K562 (cell line): Measurements from ENCODE around the gene ZFR2. TPM values are rescaled to one million over a fixed set of nuclear protein-coding genes. Genes with fewer than 3 reads are reported as not detected.

ENCODE experiments used
- ATAC-seq: fragments of 200-7000 bp; cut with Tn5 transposase; 3 replicates; pipeline ENCODE4 v1.9.1; 2020; ENCODE audit warnings: moderate library complexity
- BruUV-seq: library from RNA; stranded (reverse); fragments of 400-500 nt; replicated peaks from 2 replicates; lab custom pipeline; 2021; lab: Mats Ljungman, UMichigan
- CTCF ChIA-PET: fragments of 300-600 bp; formaldehyde crosslinking; extraction: SDS; loops from one replicate; lab custom pipeline; 2021; ENCODE audit warnings: low intra/inter-chr PET ratio; lab: Yijun Ruan, JAX
- POLR2A ChIA-PET: fragments of 300-600, 350-650 bp; sonication (Branson Sonifier 250); formaldehyde crosslinking; extraction: SDS; loops from one replicate; lab custom pipeline; 2021; ENCODE audit warnings: antibody characterized with exemption, inconsistent platforms; lab: Yijun Ruan, JAX
- DNase-seq, 4 experiments: peaks; one replicate each; pipeline versions ENCODE4 v3.0.0 to v3.0.0-alpha.2; 2011 to 2018; ENCODE audit warnings: low spot score in 3 of 4, mixed read lengths in 3 of 4; ENCODE audit errors: extremely low read depth in 1 of 4
- FAIRE-seq: peaks from 2 replicates; lab custom pipeline; 2011; peaks lifted over from hg19 to GRCh38; lab: Jason Lieb, UNC
- H2AFZ ChIP-seq: 2 replicates; pipeline ENCODE4 v1.6.0; 2011; ENCODE audit warnings: low read depth, low read length, control low read depth, inconsistent platforms
- H3K27ac ChIP-seq: fragments of 200-600 bp; 3 replicates; pipeline ENCODE4 v1.8.0; 2011; ENCODE audit warnings: low read depth, mild to moderate bottlenecking, control low read depth, inconsistent platforms, low read length, moderate library complexity, mixed read lengths; ENCODE audit errors: extremely low read depth
- H3K27me3 ChIP-seq, 2 experiments: fragments of 300-600 bp in 1 of 2; 2 replicates in 1 of 2; 3 replicates in 1 of 2; pipeline versions ENCODE4 v1.6.0 to v1.8.0; 2011; ENCODE audit warnings: inconsistent platforms in 2 of 2, low read length in 2 of 2, mild to moderate bottlenecking in 1 of 2, mixed read lengths in 1 of 2, moderate library complexity in 1 of 2; ENCODE audit not compliant: control insufficient read depth in 2 of 2, insufficient read depth in 2 of 2
- H3K36me3 ChIP-seq: fragments of 300-600 bp; 3 replicates; pipeline ENCODE4 v1.8.0; 2011; ENCODE audit warnings: mild to moderate bottlenecking, low read length, inconsistent platforms; ENCODE audit not compliant: control insufficient read depth, insufficient read depth
- H3K4me1 ChIP-seq, 2 experiments: fragments of 200-600 bp in 1 of 2; replicated peaks in 1 of 2; 2 replicates in 1 of 2; 3 replicates in 1 of 2; pipeline versions ENCODE4 v1.5.1 to v1.8.0; 2011; ENCODE audit warnings: inconsistent platforms in 2 of 2, low read length in 2 of 2, mild to moderate bottlenecking in 1 of 2, mixed read lengths in 1 of 2, moderate library complexity in 1 of 2; ENCODE audit not compliant: control insufficient read depth in 2 of 2, insufficient read depth in 2 of 2
- H3K4me2 ChIP-seq: 2 replicates; pipeline ENCODE4 v1.6.1; 2011; ENCODE audit warnings: low read length, control low read depth, inconsistent platforms, mixed read lengths; ENCODE audit not compliant: insufficient read depth
- H3K4me3 ChIP-seq: fragments of 200-600 bp; sonication (generic), shearing (Covaris generic); 2 replicates; pipeline ENCODE4 v1.5.1; 2016; ENCODE audit warnings: control low read depth, inconsistent platforms
- H3K79me2 ChIP-seq: fragments of 200-600 bp; 3 replicates; pipeline ENCODE4 v1.8.0; 2011; ENCODE audit warnings: low read length, inconsistent platforms; ENCODE audit not compliant: control insufficient read depth, insufficient read depth
- H3K9ac ChIP-seq, 2 experiments: 2 replicates each; pipeline versions ENCODE4 v1.6.0 to v1.6.1; 2011; ENCODE audit warnings: low read depth in 2 of 2, low read length in 2 of 2, control low read depth in 1 of 2, inconsistent platforms in 1 of 2, mild to moderate bottlenecking in 1 of 2, mixed read lengths in 1 of 2; ENCODE audit not compliant: insufficient read depth in 1 of 2
- H3K9me1 ChIP-seq: one replicate; pipeline ENCODE4 v1.6.0; 2011; ENCODE audit warnings: inconsistent platforms, mild to moderate bottlenecking, low read length, moderate library complexity; ENCODE audit not compliant: control insufficient read depth, insufficient read depth
- H3K9me3 ChIP-seq: replicated peaks from 2 replicates; pipeline ENCODE4 v1.5.1; 2011; ENCODE audit warnings: low read depth, low read length, inconsistent platforms; ENCODE audit not compliant: control insufficient read depth, insufficient read depth
- H4K20me1 ChIP-seq: replicated peaks from 2 replicates; pipeline ENCODE4 v1.6.1; 2011; ENCODE audit warnings: low read length, inconsistent platforms, mixed read lengths; ENCODE audit not compliant: control insufficient read depth, insufficient read depth
- BCOR ChIP-seq: fragments of 450-650 bp; IDR thresholded peaks from 2 replicates; pipeline ENCODE4 v1.6.1; 2016
- BMI1 ChIP-seq: fragments of 150-350 bp; IDR thresholded peaks from 2 replicates; pipeline ENCODE4 v1.6.1; 2014; ENCODE audit warnings: low read length
- BRF1 ChIP-seq: IDR thresholded peaks from 3 replicates; pipeline ENCODE4 v1.6.1; 2011; ENCODE audit warnings: borderline replicate concordance, mild to moderate bottlenecking; ENCODE audit not compliant: insufficient read length; ENCODE audit errors: extremely low read depth
- CBX3 ChIP-seq, 2 experiments: IDR thresholded peaks; 1 replicate in 1 of 2; 2 replicates in 1 of 2; pipeline ENCODE4 v1.6.1; 2012; ENCODE audit warnings: inconsistent platforms in 2 of 2, low read length in 2 of 2, borderline replicate concordance in 1 of 2, control low read depth in 1 of 2
- KDM1A ChIP-seq, 2 experiments: fragments of 450-650 bp; IDR thresholded peaks; 2 replicates each; pipeline ENCODE4 v1.6.1; 2016; ENCODE audit warnings: mild to moderate bottlenecking in 2 of 2
- MYNN ChIP-seq, 2 experiments: sonication (generic); formaldehyde crosslinking in 1 of 2; IDR thresholded peaks; 2 replicates each; pipeline versions ENCODE4 v1.5.0 to v1.6.1; 2016 to 2020; ENCODE audit warnings: antibody characterized with exemption in 1 of 2, missing genetic modification reagents in 1 of 2
- SAFB ChIP-seq: fragments of 200-400 bp; formaldehyde crosslinking; IDR thresholded peaks from 2 replicates; pipeline ENCODE4 v1.6.1; 2017; ENCODE audit warnings: low read depth, low read length, borderline replicate concordance
- SNRNP70 ChIP-seq: fragments of 200-400 bp; formaldehyde crosslinking; optimal IDR thresholded peaks from 2 replicates; pipeline ENCODE3; 2017; ENCODE audit warnings: low read depth, low read length
- TCF7L2 ChIP-seq: fragments of 150-350 bp; IDR thresholded peaks from 2 replicates; pipeline ENCODE4 v1.6.1; 2016; ENCODE audit warnings: low read depth, mild to moderate bottlenecking, low read length, moderate library complexity
- ZFPM2 ChIP-seq: fragments of 250-450 bp; sonication (Bioruptor Pico); IDR thresholded peaks from 2 replicates; pipeline ENCODE4 v1.5.1; 2022; ENCODE audit warnings: mild to moderate bottlenecking
- ZNF143 ChIP-seq: sonication (generic); formaldehyde crosslinking; IDR thresholded peaks from 2 replicates; pipeline ENCODE4 v1.9.0; 2022; ENCODE audit warnings: mild to moderate bottlenecking, missing genetic modification reagents
- ZNF217 ChIP-seq: sonication (generic); formaldehyde crosslinking; IDR thresholded peaks from 2 replicates; pipeline ENCODE4 v1.8.0; 2022; ENCODE audit warnings: mild to moderate bottlenecking, missing genetic modification reagents
- WGBS: fragments of 100-300 bp; shearing (Covaris generic); methylation state at CpG from one replicate; pipeline ENCODE4 v1.1.6; 2016; ENCODE audit warnings: low coverage, mixed read lengths; ENCODE audit not compliant: insufficient coverage; ENCODE audit errors: missing lambda C conversion rate; 5-methylcytosine and 5-hydroxymethylcytosine counted together
- in situ Hi-C: fragments of 300-500 bp; cut with MboI; formaldehyde crosslinking; loops from 4 replicates; pipeline ENCODE4 v1.15.0; 2018; ENCODE audit warnings: inconsistent platforms, mixed read lengths
- intact Hi-C: fragments of 100-400 bp; cut with micrococcal nuclease; formaldehyde crosslinking; loops from 2 replicates; pipeline ENCODE4 v1.14.2; 2022
- polyA plus RNA-seq, 8 experiments: library from polyadenylated mRNA; depleted of rRNA in 4 of 8; stranded (reverse) in 5 of 8; unstranded in 3 of 8; fragments of >200 nt; fragmentation: Nextera tagmentation in 2 of 8; fragmentation: Illumina TruSeq in 1 of 8; extraction: Ambion mirVana in 2 of 8; extraction: Trizol in 1 of 8; gene quantifications; 2 replicates each; pipeline versions ENCODE4 v1.2.1 to v1.2.3, GENCODE V29; 2011 to 2014; ENCODE audit warnings: inconsistent platforms in 1 of 8, missing spikeins in 1 of 8
- total RNA-seq, 7 experiments: library from RNA; depleted of rRNA in 6 of 7; stranded (reverse); fragments of >200 nt in 6 of 7; fragmentation: Illumina TruSeq in 2 of 7; extraction: Trizol in 2 of 7; gene quantifications; 2 replicates each; pipeline versions ENCODE4 v1.2.1 to v1.2.3, GENCODE V29; 2011 to 2021; ENCODE audit warnings: low replicate concordance in 1 of 7
- TF ChIP-seq, protein P1 (sequence below): IDR thresholded peaks from 2 replicates; pipeline ENCODE4 v1.6.1; 2014; ENCODE audit warnings: antibody characterized with exemption
- TF ChIP-seq, protein P2 (sequence below): sonication (generic); formaldehyde crosslinking; IDR thresholded peaks from 2 replicates; pipeline ENCODE4 v1.8.1; 2022; ENCODE audit warnings: missing genetic modification reagents
- TF ChIP-seq, protein P3 (sequence below): sonication (generic); formaldehyde crosslinking; IDR thresholded peaks from 2 replicates; pipeline ENCODE4 v1.8.0; 2023; ENCODE audit warnings: mild to moderate bottlenecking, missing genetic modification reagents

Gene ZFR2
- total and polyA plus RNA-seq, 9 of the 15 experiments (the other 6 are each of a cell fraction or from before 2014, with no cell fraction given) = 0.03 to 0.59 (median 0.07) TPM; not detected in 6

DNA sequence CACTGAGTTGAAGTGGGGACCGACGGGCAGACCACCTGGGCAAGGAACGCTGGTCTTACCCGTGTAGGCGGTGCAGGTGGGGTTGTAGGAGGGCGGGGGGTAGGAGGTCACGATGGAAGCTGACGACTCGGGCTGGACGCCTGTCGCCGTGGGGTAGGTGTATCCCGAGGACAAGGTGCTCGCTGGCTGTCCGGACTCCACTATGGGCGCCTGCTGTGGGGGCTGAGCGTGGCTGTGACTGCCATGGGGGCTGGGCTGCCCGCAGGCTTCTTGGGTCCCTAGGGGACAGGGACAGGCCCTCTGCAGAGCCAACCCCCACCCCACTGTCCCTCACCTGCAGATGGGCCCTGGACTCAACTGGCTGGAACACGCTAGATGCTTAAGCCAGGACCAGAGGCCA, 37.2 kb downstream of the ZFR2 start (continued):
- TF ChIP-seq ZNF217 (no peak), SNRNP70 (no peak)
- TF ChIP-seq, all 486 proteins: peak for 0

DNA sequence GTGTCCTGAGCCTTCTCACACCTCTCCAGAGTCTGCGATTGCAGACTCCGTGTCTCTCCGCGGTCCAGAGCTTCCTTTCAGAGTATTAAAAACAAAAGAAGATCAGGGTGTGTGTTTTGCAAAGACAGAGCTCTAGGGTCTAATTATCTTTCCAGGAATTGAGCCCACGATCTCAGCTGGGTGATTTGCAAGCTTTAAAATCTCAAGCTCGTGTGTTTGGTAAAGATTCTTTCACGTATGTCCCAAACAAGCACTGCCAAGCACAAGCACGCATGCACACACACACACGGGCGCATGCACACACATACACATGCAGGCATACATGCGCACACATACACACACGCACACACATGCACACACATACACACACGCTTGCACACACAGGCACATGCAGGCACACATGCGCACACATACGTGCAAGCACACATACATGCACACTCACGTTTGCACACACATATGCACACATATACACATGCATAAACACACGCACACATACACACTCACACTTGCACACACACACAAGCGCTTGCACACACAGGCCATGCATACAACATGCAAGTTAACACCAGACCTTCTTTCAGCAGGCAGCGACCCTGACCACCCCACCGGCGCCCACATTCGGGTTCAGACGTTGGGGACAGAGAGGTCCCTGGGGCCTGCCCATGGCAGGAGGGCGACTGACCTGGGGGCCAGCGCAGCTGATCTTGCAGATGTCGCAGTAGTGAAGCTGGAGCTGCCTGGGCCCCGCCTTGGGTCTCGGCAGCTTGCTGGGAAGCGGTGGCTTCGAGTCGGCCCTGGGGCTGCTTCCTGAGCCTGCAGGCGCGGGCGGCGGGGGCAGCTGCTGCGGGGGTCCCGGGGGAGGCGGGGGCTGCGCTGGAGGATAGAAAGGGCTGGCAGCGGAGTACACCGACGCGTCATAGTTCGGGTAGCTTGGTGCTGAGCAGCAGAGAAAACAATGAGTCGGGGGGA, 37.9 kb downstream of the ZFR2 start:
- no peak for DNase-seq
- Histone ChIP-seq H3K36me3 (no peaks in the 10 kb centered on the region), H3K27me3 (peaks cover 11 to 28% of the 10 kb centered on the region in 2 experiments; a peak in 3 of 5 replicates), H3K4me2 (no peak overlapping the region), H3K9me1 (no peaks in the 10 kb centered on the region), H3K9ac (peak overlapping the region in 1 of 2 experiments; percentile 9; a peak in 1 of 4 replicates), H4K20me1 (no peaks in the 10 kb centered on the region), H3K27ac (no peak overlapping the region), H3K4me3 (no peak overlapping the region), H3K79me2 (no peaks in the 10 kb centered on the region), H2AFZ (no peak overlapping the region), H3K4me1 (peaks cover 6 to 39% of the 10 kb centered on the region in 2 experiments; a peak in 4 of 5 replicates), H3K9me3 (no peaks in the 10 kb centered on the region)
- POLR2A ChIA-PET = interaction anchor here (0.7 to 0.9 kb wide), 2 partner anchors 9 to 76 kb away, joined by 3 to 5 read pairs; no protein-coding TSS in a partner anchor
- WGBS = 32% methylated on average over 38 of the region's 45 CpGs
- no peak for FAIRE-seq
- in situ Hi-C loops (no loop called here), intact Hi-C loops (no loop called here)
- BruUV-seq = no TSS peak
- CTCF ChIA-PET = no interaction called here
- no peak for ATAC-seq
- no peak for TF ChIP-seq SAFB
- no peak for TF ChIP-seq CBX3 (IDR thresholded peaks at IDR 0.05; ENCODE audit: borderline replicate concordance in 1 of 2, low read length in 2 of 2)
- TF ChIP-seq ZNF143 (CRISPR knock-in tag) = no peak
- TF ChIP-seq BCOR = no peak
- TF ChIP-seq ZFPM2 (CRISPR knock-in tag) = no peak
- TF ChIP-seq MYNN (IDR thresholded peaks at IDR 0.05) = peak; percentile 67; the same call in 1 of the 2 replicates
- TF ChIP-seq MYNN (CRISPR knock-in tag; IDR thresholded peaks at IDR 0.05) = no peak
- TF ChIP-seq, protein P1, sequence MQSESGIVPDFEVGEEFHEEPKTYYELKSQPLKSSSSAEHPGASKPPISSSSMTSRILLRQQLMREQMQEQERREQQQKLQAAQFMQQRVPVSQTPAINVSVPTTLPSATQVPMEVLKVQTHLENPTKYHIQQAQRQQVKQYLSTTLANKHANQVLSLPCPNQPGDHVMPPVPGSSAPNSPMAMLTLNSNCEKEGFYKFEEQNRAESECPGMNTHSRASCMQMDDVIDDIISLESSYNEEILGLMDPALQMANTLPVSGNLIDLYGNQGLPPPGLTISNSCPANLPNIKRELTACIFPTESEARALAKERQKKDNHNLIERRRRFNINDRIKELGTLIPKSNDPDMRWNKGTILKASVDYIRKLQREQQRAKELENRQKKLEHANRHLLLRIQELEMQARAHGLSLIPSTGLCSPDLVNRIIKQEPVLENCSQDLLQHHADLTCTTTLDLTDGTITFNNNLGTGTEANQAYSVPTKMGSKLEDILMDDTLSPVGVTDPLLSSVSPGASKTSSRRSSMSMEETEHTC = no peak
- no peak for TF ChIP-seq TCF7L2
- TF ChIP-seq, protein P2, sequence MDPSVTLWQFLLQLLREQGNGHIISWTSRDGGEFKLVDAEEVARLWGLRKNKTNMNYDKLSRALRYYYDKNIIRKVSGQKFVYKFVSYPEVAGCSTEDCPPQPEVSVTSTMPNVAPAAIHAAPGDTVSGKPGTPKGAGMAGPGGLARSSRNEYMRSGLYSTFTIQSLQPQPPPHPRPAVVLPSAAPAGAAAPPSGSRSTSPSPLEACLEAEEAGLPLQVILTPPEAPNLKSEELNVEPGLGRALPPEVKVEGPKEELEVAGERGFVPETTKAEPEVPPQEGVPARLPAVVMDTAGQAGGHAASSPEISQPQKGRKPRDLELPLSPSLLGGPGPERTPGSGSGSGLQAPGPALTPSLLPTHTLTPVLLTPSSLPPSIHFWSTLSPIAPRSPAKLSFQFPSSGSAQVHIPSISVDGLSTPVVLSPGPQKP = no peak
- TF ChIP-seq BMI1 = no peak
- TF ChIP-seq KDM1A (IDR thresholded peaks at IDR 0.05) = peak in 1 of 2 experiments; percentile 77; a peak in 1 of 4 replicates
- TF ChIP-seq, protein P3, sequence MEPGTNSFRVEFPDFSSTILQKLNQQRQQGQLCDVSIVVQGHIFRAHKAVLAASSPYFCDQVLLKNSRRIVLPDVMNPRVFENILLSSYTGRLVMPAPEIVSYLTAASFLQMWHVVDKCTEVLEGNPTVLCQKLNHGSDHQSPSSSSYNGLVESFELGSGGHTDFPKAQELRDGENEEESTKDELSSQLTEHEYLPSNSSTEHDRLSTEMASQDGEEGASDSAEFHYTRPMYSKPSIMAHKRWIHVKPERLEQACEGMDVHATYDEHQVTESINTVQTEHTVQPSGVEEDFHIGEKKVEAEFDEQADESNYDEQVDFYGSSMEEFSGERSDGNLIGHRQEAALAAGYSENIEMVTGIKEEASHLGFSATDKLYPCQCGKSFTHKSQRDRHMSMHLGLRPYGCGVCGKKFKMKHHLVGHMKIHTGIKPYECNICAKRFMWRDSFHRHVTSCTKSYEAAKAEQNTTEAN (CRISPR knock-in tag) = peak; percentile 95
- TF ChIP-seq BRF1 = no peak
